Measurements from ENCODE around the gene APBA2.
"Not testable (repeated sequence)": the region's sequence is repeated elsewhere in the genome, so short reads cannot be mapped to it uniquely, and the experiment has no call there.

APBA2 gene

GRCh38 chr15:29014493-29014892 lies 128.7 kb downstream of the APBA2 start:
- no peak for DNase-seq

- DNase-seq: no peak
Observed at GRCh38 chr15:29016518-29016917, 130.7 kb downstream of the APBA2 start.

- no peak for DNase-seq
Observed at GRCh38 chr15:29018120-29018805, 132.5 kb downstream of the APBA2 start.

- no peak for DNase-seq
Observed at GRCh38 chr15:29018995-29019976, 133.5 kb downstream of the APBA2 start.

GRCh38 chr15:29021857-29022256 lies 136.1 kb downstream of the APBA2 start:
- no peak for DNase-seq

- DNase-seq: no peak
Observed at GRCh38 chr15:29024662-29025061, 138.9 kb downstream of the APBA2 start.

- not testable (repeated sequence) for DNase-seq
Observed at GRCh38 chr15:29025411-29025810, 139.6 kb downstream of the APBA2 start.

- not testable (repeated sequence) for DNase-seq
Observed at GRCh38 chr15:29028158-29028557, 142.4 kb downstream of the APBA2 start.

- DNase-seq: no peak
Observed at GRCh38 chr15:29029651-29030195, 143.9 kb downstream of the APBA2 start.

- DNase-seq: no peak
Observed at GRCh38 chr15:29031502-29032228, 145.9 kb downstream of the APBA2 start.

- DNase-seq: no peak
Observed at GRCh38 chr15:29032229-29032625, 146.5 kb downstream of the APBA2 start.

GRCh38 chr15:29032751-29033150 lies 147.0 kb downstream of the APBA2 start:
- DNase-seq: no peak

GRCh38 chr15:29034151-29034550 lies 148.4 kb downstream of the APBA2 start:
- no peak for DNase-seq

GRCh38 chr15:29034593-29035335 lies 149.0 kb downstream of the APBA2 start:
- no peak for DNase-seq

GRCh38 chr15:29035336-29036285 lies 149.8 kb downstream of the APBA2 start:
- no peak for DNase-seq

GRCh38 chr15:29037997-29038705 lies 152.4 kb downstream of the APBA2 start:
- no peak for DNase-seq

- no peak for DNase-seq
Observed at GRCh38 chr15:29039466-29040369, 153.9 kb downstream of the APBA2 start.

- no peak for DNase-seq
Observed at GRCh38 chr15:29040370-29040751, 154.6 kb downstream of the APBA2 start.

Measured in NCI-H2029 treated with DMSO at 0.1 percent for 48 hours (cell line).